ENCODE results near the gene CERS3. TPM values are rescaled to one million over a fixed set of nuclear protein-coding genes. Genes with fewer than 3 reads are reported as not detected.

The CERS3 gene
- total and polyA plus RNA-seq, 2 donors (not counting 1 experiment from before 2014, with no cell fraction given) = 0.12 to 0.34 TPM

- H2AFZ ChIP-seq (ENCODE audit: insufficient read depth, low read depth, low read length, poor library complexity, severe bottlenecking) = no peak overlapping the region
- no peaks in the 10 kb centered on the region for H3K79me2 ChIP-seq (ENCODE audit: control insufficient read depth, insufficient read depth, low read length)
- no peaks in the 10 kb centered on the region for H3K36me3 ChIP-seq (replicated peaks in 1 of 2; ENCODE audit: control extremely low read depth in 1 of 2, control insufficient read depth in 1 of 2, extremely low read depth in 1 of 2, insufficient read depth in 2 of 2, low read length in 1 of 2)
- H4K20me1 ChIP-seq (ENCODE audit: control insufficient read depth, insufficient read depth, low read length, poor library complexity, severe bottlenecking) = no peaks in the 10 kb centered on the region
- Mint-ChIP-seq H3K4me1 (no peaks in the 10 kb centered on the region), H3K27me3 (peaks cover 8% of the 10 kb centered on the region), H3K4me3 (no peak overlapping the region), H3K27ac (no peak overlapping the region), H3K9me3 (ENCODE audit: insufficient read depth) (no peaks in the 10 kb centered on the region)
- no peak for ATAC-seq (ENCODE audit: low read depth)
- no peak overlapping the region for H3K4me2 ChIP-seq (replicated peaks; ENCODE audit: low read depth, low read length, poor library complexity, severe bottlenecking)
- TF ChIP-seq, protein P1, sequence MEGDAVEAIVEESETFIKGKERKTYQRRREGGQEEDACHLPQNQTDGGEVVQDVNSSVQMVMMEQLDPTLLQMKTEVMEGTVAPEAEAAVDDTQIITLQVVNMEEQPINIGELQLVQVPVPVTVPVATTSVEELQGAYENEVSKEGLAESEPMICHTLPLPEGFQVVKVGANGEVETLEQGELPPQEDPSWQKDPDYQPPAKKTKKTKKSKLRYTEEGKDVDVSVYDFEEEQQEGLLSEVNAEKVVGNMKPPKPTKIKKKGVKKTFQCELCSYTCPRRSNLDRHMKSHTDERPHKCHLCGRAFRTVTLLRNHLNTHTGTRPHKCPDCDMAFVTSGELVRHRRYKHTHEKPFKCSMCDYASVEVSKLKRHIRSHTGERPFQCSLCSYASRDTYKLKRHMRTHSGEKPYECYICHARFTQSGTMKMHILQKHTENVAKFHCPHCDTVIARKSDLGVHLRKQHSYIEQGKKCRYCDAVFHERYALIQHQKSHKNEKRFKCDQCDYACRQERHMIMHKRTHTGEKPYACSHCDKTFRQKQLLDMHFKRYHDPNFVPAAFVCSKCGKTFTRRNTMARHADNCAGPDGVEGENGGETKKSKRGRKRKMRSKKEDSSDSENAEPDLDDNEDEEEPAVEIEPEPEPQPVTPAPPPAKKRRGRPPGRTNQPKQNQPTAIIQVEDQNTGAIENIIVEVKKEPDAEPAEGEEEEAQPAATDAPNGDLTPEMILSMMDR (IDR thresholded peaks at IDR 0.05) = no peak
- H3K4me1 ChIP-seq (ENCODE audit: control insufficient read depth in 2 of 2, insufficient read depth in 2 of 2, low read length in 2 of 2) = no peaks in the 10 kb centered on the region
- no peak overlapping the region for H3K4me3 ChIP-seq (ENCODE audit: control extremely low read depth in 1 of 5, extremely low read depth in 1 of 5, insufficient read depth in 1 of 5, low read depth in 2 of 5, low read length in 4 of 5)
- no peak overlapping the region for H3K9ac ChIP-seq (ENCODE audit: low read length)
- WGBS (ENCODE audit: insufficient coverage) = 75% methylated on average over 1 of the region's 4 CpGs
- ChIA-PET CTCF (no interaction called here), POLR2A (no interaction called here)
- H3K27me3 ChIP-seq (replicated peaks in 1 of 4; ENCODE audit: control extremely low read depth in 1 of 4, control insufficient read depth in 3 of 4, insufficient read depth in 4 of 4, low read length in 3 of 4) = no peaks in the 10 kb centered on the region
- intact Hi-C loops (cut with micrococcal nuclease) = no loop called here
- DNase-seq = no peak
- H3K27ac ChIP-seq (ENCODE audit: low read length in 2 of 2) = no peak overlapping the region
- H3K9me3 ChIP-seq (ENCODE audit: control extremely low read depth in 1 of 3, control insufficient read depth in 2 of 3, insufficient read depth in 1 of 3, low read length in 2 of 3) = no peaks in the 10 kb centered on the region
Observed at GRCh38 chr15:100439514-100439913, 89.2 kb downstream of the CERS3 start.

- no peak for ATAC-seq (ENCODE audit: low read depth)
- no CpG with 5 or more reads among the region's 2 CpGs for WGBS (ENCODE audit: insufficient coverage)
Observed at GRCh38 chr15:100438570-100438969, 90.2 kb downstream of the CERS3 start.

More at GRCh38 chr15:100438570-100438969, 90.2 kb downstream of the CERS3 start:
- H3K27ac ChIP-seq (ENCODE audit: low read length in 2 of 2) = no peak overlapping the region
- H3K4me3 ChIP-seq (ENCODE audit: control extremely low read depth in 1 of 5, extremely low read depth in 1 of 5, insufficient read depth in 1 of 5, low read depth in 2 of 5, low read length in 4 of 5) = no peak overlapping the region
- no peaks in the 10 kb centered on the region for H3K4me1 ChIP-seq (ENCODE audit: control insufficient read depth in 2 of 2, insufficient read depth in 2 of 2, low read length in 2 of 2)
- H3K27me3 Mint-ChIP-seq = peaks cover 8% of the 10 kb centered on the region
- ChIA-PET POLR2A (no interaction called here), CTCF (no interaction called here)
- H3K9me3 ChIP-seq (ENCODE audit: control extremely low read depth in 1 of 3, control insufficient read depth in 2 of 3, insufficient read depth in 1 of 3, low read length in 2 of 3) = no peaks in the 10 kb centered on the region
- DNase-seq = no peak
- no peak overlapping the region for H2AFZ ChIP-seq (ENCODE audit: insufficient read depth, low read depth, low read length, poor library complexity, severe bottlenecking)
- no peak overlapping the region for H3K4me3 Mint-ChIP-seq
- no peaks in the 10 kb centered on the region for H3K36me3 ChIP-seq (replicated peaks in 1 of 2; ENCODE audit: control extremely low read depth in 1 of 2, control insufficient read depth in 1 of 2, extremely low read depth in 1 of 2, insufficient read depth in 2 of 2, low read length in 1 of 2)
- H4K20me1 ChIP-seq (ENCODE audit: control insufficient read depth, insufficient read depth, low read length, poor library complexity, severe bottlenecking) = no peaks in the 10 kb centered on the region
- H3K9me3 Mint-ChIP-seq (ENCODE audit: insufficient read depth) = no peaks in the 10 kb centered on the region
- no peak overlapping the region for H3K4me2 ChIP-seq (replicated peaks; ENCODE audit: low read depth, low read length, poor library complexity, severe bottlenecking)
- intact Hi-C loops (cut with micrococcal nuclease) = no loop called here
- H3K4me1 Mint-ChIP-seq = no peaks in the 10 kb centered on the region
- no peaks in the 10 kb centered on the region for H3K27me3 ChIP-seq (replicated peaks in 1 of 4; ENCODE audit: control extremely low read depth in 1 of 4, control insufficient read depth in 3 of 4, insufficient read depth in 4 of 4, low read length in 3 of 4)
- no peak overlapping the region for H3K9ac ChIP-seq (ENCODE audit: low read length)
- TF ChIP-seq, protein P1 (IDR thresholded peaks at IDR 0.05) = no peak
- no peak for TF ChIP-seq EZH2 (IDR thresholded peaks at IDR 0.05; ENCODE audit: borderline replicate concordance, insufficient read depth, low read depth, low read length, poor library complexity, severe bottlenecking)
- no peak overlapping the region for H3K27ac Mint-ChIP-seq
- no peaks in the 10 kb centered on the region for H3K79me2 ChIP-seq (ENCODE audit: control insufficient read depth, insufficient read depth, low read length)
